ENCODE results near the gene VPS50. TPM values are rescaled to one million over a fixed set of nuclear protein-coding genes. Genes with fewer than 3 reads are reported as not detected.
"Not testable (repeated sequence)": the region's sequence is repeated elsewhere in the genome, so short reads cannot be mapped to it uniquely, and the experiment has no call there.

VPS50 gene
- polyA plus RNA-seq, 6 donors from 2014 or later: 8.6 to 17.8 (median 15.5) TPM

GRCh38 chr7:93327006-93327633 is 95.0 kb downstream of the VPS50 start:
- H3K27me3 Mint-ChIP-seq: no peaks in the 10 kb centered on the region
- H3K27ac Mint-ChIP-seq: no peak overlapping the region
- no peaks in the 10 kb centered on the region for H3K4me1 Mint-ChIP-seq
- DNase-seq (no peak), ATAC-seq (ENCODE audit: low read depth in 2 of 2) (no peak)
- H3K36me3 Mint-ChIP-seq: peaks cover 0 to 9% of the 10 kb centered on the region in 2 donors
- H3K9me3 Mint-ChIP-seq: peaks cover 0 to 2% (median 0%) of the 10 kb centered on the region in 7 donors
- no peak overlapping the region for H3K4me3 Mint-ChIP-seq

GRCh38 chr7:93331706-93332105 is 99.5 kb downstream of the VPS50 start:
- ATAC-seq (ENCODE audit: low read depth in 2 of 2) (no peak), DNase-seq (no peak)
- Mint-ChIP-seq H3K4me3 (no peak overlapping the region), H3K36me3 (no peaks in the 10 kb centered on the region), H3K4me1 (no peaks in the 10 kb centered on the region), H3K9me3 (peaks cover 0 to 2% (median 0%) of the 10 kb centered on the region in 7 donors), H3K27ac (no peak overlapping the region), H3K27me3 (no peaks in the 10 kb centered on the region)

- Mint-ChIP-seq H3K27me3 (no peaks in the 10 kb centered on the region), H3K4me3 (no peak overlapping the region), H3K9me3 (peaks cover 0 to 2% (median 0%) of the 10 kb centered on the region in 7 donors), H3K4me1 (no peaks in the 10 kb centered on the region), H3K27ac (no peak overlapping the region), H3K36me3 (no peaks in the 10 kb centered on the region)
- DNase-seq: no peak
- no peak for ATAC-seq (ENCODE audit: low read depth in 2 of 2)
Measured at GRCh38 chr7:93332172-93332571, 100.0 kb downstream of the VPS50 start.

- Mint-ChIP-seq H3K4me1 (no peaks in the 10 kb centered on the region), H3K9me3 (peaks cover 0 to 2% (median 0%) of the 10 kb centered on the region in 7 donors), H3K27me3 (no peaks in the 10 kb centered on the region), H3K4me3 (no peak overlapping the region), H3K27ac (peak overlapping the region in 1 of 6 donors; percentile 30), H3K36me3 (peaks cover 29 to 34% of the 10 kb centered on the region in 2 donors)
- DNase-seq (no peak), ATAC-seq (ENCODE audit: low read depth in 2 of 2) (no peak)
Measured at GRCh38 chr7:93337052-93337451, 104.9 kb downstream of the VPS50 start.

- peaks cover 30 to 34% of the 10 kb centered on the region in 2 donors for H3K36me3 Mint-ChIP-seq
Measured at GRCh38 chr7:93342178-93342577, 110.0 kb downstream of the VPS50 start.

GRCh38 chr7:93350338-93350737 is 118.2 kb downstream of the VPS50 start:
- H3K9me3 Mint-ChIP-seq: peaks cover 0 to 3% (median 0%) of the 10 kb centered on the region in 7 donors
- no peaks in the 10 kb centered on the region for H3K27me3 Mint-ChIP-seq
- ATAC-seq (ENCODE audit: low read depth in 2 of 2) (no peak), DNase-seq (no peak)
- no peak overlapping the region for H3K4me3 Mint-ChIP-seq
- peak overlapping the region in 3 of 6 donors; percentile 1 to 44 (median 37) for H3K27ac Mint-ChIP-seq
- H3K4me1 Mint-ChIP-seq: peaks cover 0 to 5% (median 4%) of the 10 kb centered on the region in 3 donors
- H3K36me3 Mint-ChIP-seq: peaks cover 23 to 27% of the 10 kb centered on the region in 2 donors

More at GRCh38 chr7:93342178-93342577, 110.0 kb downstream of the VPS50 start:
- H3K27ac Mint-ChIP-seq; H3K9me3 Mint-ChIP-seq; H3K27me3 Mint-ChIP-seq; H3K4me3 Mint-ChIP-seq; DNase-seq; ATAC-seq (ENCODE audit: low read depth in 2 of 2); H3K4me1 Mint-ChIP-seq: not testable (repeated sequence)

- H3K4me3 Mint-ChIP-seq: no peak overlapping the region
- H3K9me3 Mint-ChIP-seq: no peaks in the 10 kb centered on the region
- DNase-seq (no peak), ATAC-seq (ENCODE audit: low read depth in 2 of 2) (no peak)
- peaks cover 34 to 35% of the 10 kb centered on the region in 2 donors for H3K36me3 Mint-ChIP-seq
- H3K4me1 Mint-ChIP-seq: peaks cover 0 to 5% (median 4%) of the 10 kb centered on the region in 3 donors
- no peak overlapping the region for H3K27ac Mint-ChIP-seq
- no peaks in the 10 kb centered on the region for H3K27me3 Mint-ChIP-seq
Measured at GRCh38 chr7:93352881-93353280, 120.7 kb downstream of the VPS50 start.

GRCh38 chr7:93354815-93355214 is 122.6 kb downstream of the VPS50 start:
- Mint-ChIP-seq H3K4me1 (no peaks in the 10 kb centered on the region), H3K36me3 (peaks cover 26 to 32% of the 10 kb centered on the region in 2 donors), H3K9me3 (no peaks in the 10 kb centered on the region), H3K27ac (no peak overlapping the region), H3K4me3 (no peak overlapping the region), H3K27me3 (no peaks in the 10 kb centered on the region)
- DNase-seq (no peak), ATAC-seq (ENCODE audit: low read depth in 2 of 2) (no peak)

- ATAC-seq (ENCODE audit: low read depth in 2 of 2): no peak
- Mint-ChIP-seq H3K9me3 (no peaks in the 10 kb centered on the region), H3K4me3 (no peak overlapping the region), H3K36me3 (peaks cover 14 to 18% of the 10 kb centered on the region in 2 donors), H3K27ac (no peak overlapping the region), H3K27me3 (no peaks in the 10 kb centered on the region), H3K4me1 (no peaks in the 10 kb centered on the region)
- no peak for DNase-seq
Measured at GRCh38 chr7:93359520-93360198, 127.5 kb downstream of the VPS50 start.

- no peak overlapping the region for H3K4me3 Mint-ChIP-seq
- peaks cover 10 to 17% of the 10 kb centered on the region in 2 donors for H3K36me3 Mint-ChIP-seq
- H3K27ac Mint-ChIP-seq: no peak overlapping the region
- H3K4me1 Mint-ChIP-seq: no peaks in the 10 kb centered on the region
- H3K27me3 Mint-ChIP-seq: no peaks in the 10 kb centered on the region
- no peaks in the 10 kb centered on the region for H3K9me3 Mint-ChIP-seq
- DNase-seq: no peak
- no peak for ATAC-seq (ENCODE audit: low read depth in 2 of 2)
Measured at GRCh38 chr7:93361853-93362252, 129.7 kb downstream of the VPS50 start.

GRCh38 chr7:93364806-93365205 is 132.6 kb downstream of the VPS50 start:
- peak overlapping the region in 1 of 6 donors; percentile 3 for H3K27ac Mint-ChIP-seq
- H3K4me3 Mint-ChIP-seq: no peak overlapping the region
- H3K36me3 Mint-ChIP-seq: no peaks in the 10 kb centered on the region
- peaks cover 7 to 15% (median 14%) of the 10 kb centered on the region in 3 donors for H3K27me3 Mint-ChIP-seq
- ATAC-seq (ENCODE audit: low read depth in 2 of 2) (no peak), DNase-seq (no peak)
- no peaks in the 10 kb centered on the region for H3K4me1 Mint-ChIP-seq
- H3K9me3 Mint-ChIP-seq: peaks cover 0 to 13% (median 2%) of the 10 kb centered on the region in 7 donors

- peaks cover 7 to 15% (median 14%) of the 10 kb centered on the region in 3 donors for H3K27me3 Mint-ChIP-seq
- H3K9me3 Mint-ChIP-seq: peaks cover 0 to 13% (median 2%) of the 10 kb centered on the region in 7 donors
- ATAC-seq (ENCODE audit: low read depth in 2 of 2) (no peak), DNase-seq (no peak)
- H3K36me3 Mint-ChIP-seq: no peaks in the 10 kb centered on the region
- H3K4me3 Mint-ChIP-seq: no peak overlapping the region
- no peaks in the 10 kb centered on the region for H3K4me1 Mint-ChIP-seq
- peak overlapping the region in 1 of 6 donors; percentile 42 for H3K27ac Mint-ChIP-seq
Measured at GRCh38 chr7:93365341-93365740, 133.2 kb downstream of the VPS50 start.

- H3K27ac Mint-ChIP-seq: no peak overlapping the region
- DNase-seq: no peak
- no peak for ATAC-seq (ENCODE audit: low read depth in 2 of 2)
- H3K36me3 Mint-ChIP-seq: no peaks in the 10 kb centered on the region
- peaks cover 0 to 13% (median 5%) of the 10 kb centered on the region in 7 donors for H3K9me3 Mint-ChIP-seq
- H3K4me1 Mint-ChIP-seq: no peaks in the 10 kb centered on the region
- H3K27me3 Mint-ChIP-seq: peaks cover 11 to 15% (median 14%) of the 10 kb centered on the region in 3 donors
- no peak overlapping the region for H3K4me3 Mint-ChIP-seq
Measured at GRCh38 chr7:93366816-93367215, 134.7 kb downstream of the VPS50 start.

GRCh38 chr7:93367254-93367653 is 135.1 kb downstream of the VPS50 start:
- H3K4me1 Mint-ChIP-seq: no peaks in the 10 kb centered on the region
- ATAC-seq (ENCODE audit: low read depth in 2 of 2) (no peak), DNase-seq (no peak)
- H3K4me3 Mint-ChIP-seq: no peak overlapping the region
- H3K36me3 Mint-ChIP-seq: no peaks in the 10 kb centered on the region
- peaks cover 0 to 13% (median 6%) of the 10 kb centered on the region in 7 donors for H3K9me3 Mint-ChIP-seq
- H3K27me3 Mint-ChIP-seq: peaks cover 13 to 15% (median 14%) of the 10 kb centered on the region in 3 donors
- H3K27ac Mint-ChIP-seq: no peak overlapping the region

Measured in naive B cell (primary cell).